ENCODE results near the gene DMXL1. TPM values are rescaled to one million over a fixed set of nuclear protein-coding genes. Genes with fewer than 3 reads are reported as not detected.

Gene DMXL1
- total and polyA plus RNA-seq, 4 experiments from 2014 or later = 10.3 to 37.9 (median 23.5) TPM

- Histone ChIP-seq H3K27me3 (ENCODE audit: insufficient read depth, low read length) (no peaks in the 10 kb centered on the region), H3K36me3 (ENCODE audit: insufficient read depth, low read length) (no peaks in the 10 kb centered on the region), H3K27ac (ENCODE audit: low read depth, low read length) (no peak overlapping the region), H3K4me1 (ENCODE audit: insufficient read depth, low read length) (no peaks in the 10 kb centered on the region), H3K9me3 (ENCODE audit: control insufficient read depth in 1 of 2, low read length in 2 of 2) (no peaks in the 10 kb centered on the region), H3K4me3 (ENCODE audit: low read length in 2 of 2) (no peak overlapping the region)
- Mint-ChIP-seq H3K4me1 (no peaks in the 10 kb centered on the region), H3K36me3 (peaks cover 51 to 68% of the 10 kb centered on the region in 2 donors), H3K9me3 (peaks cover 0 to 12% (median 3%) of the 10 kb centered on the region in 8 donors), H3K27ac (no peak overlapping the region), H3K27me3 (no peaks in the 10 kb centered on the region), H3K4me3 (no peak overlapping the region)
- ChIA-PET POLR2A (ENCODE audit: partially characterized antibody) (no interaction called here), CTCF (ENCODE audit: partially characterized antibody) (no interaction called here)
- intact Hi-C loops (cut with micrococcal nuclease) = no loop called here
- no peak for DNase-seq
Observed at GRCh38 chr5:119158144-119158543, 87.3 kb downstream of the DMXL1 start.

GRCh38 chr5:119161430-119161829 is 90.5 kb downstream of the DMXL1 start:
- Histone ChIP-seq H3K27ac (ENCODE audit: low read depth, low read length) (no peak overlapping the region), H3K9me3 (ENCODE audit: control insufficient read depth in 1 of 2, low read length in 2 of 2) (no peaks in the 10 kb centered on the region), H3K4me3 (ENCODE audit: low read length in 2 of 2) (no peak overlapping the region), H3K27me3 (ENCODE audit: insufficient read depth, low read length) (no peaks in the 10 kb centered on the region), H3K36me3 (ENCODE audit: insufficient read depth, low read length) (no peaks in the 10 kb centered on the region), H3K4me1 (ENCODE audit: insufficient read depth, low read length) (no peaks in the 10 kb centered on the region)
- no peaks in the 10 kb centered on the region for H3K27me3 Mint-ChIP-seq
- ChIA-PET POLR2A (ENCODE audit: partially characterized antibody) (no interaction called here), CTCF (ENCODE audit: partially characterized antibody) (interaction anchor here (1.1 kb wide), 1 partner anchor 273 kb away, joined by 3 read pairs; no protein-coding TSS in a partner anchor)
- H3K36me3 Mint-ChIP-seq = peaks cover 39 to 57% of the 10 kb centered on the region in 2 donors
- intact Hi-C loops (cut with micrococcal nuclease) = no loop called here
- H3K27ac Mint-ChIP-seq = no peak overlapping the region
- H3K4me3 Mint-ChIP-seq = no peak overlapping the region
- peaks cover 0 to 12% (median 3%) of the 10 kb centered on the region in 8 donors for H3K9me3 Mint-ChIP-seq
- DNase-seq = no peak
- H3K4me1 Mint-ChIP-seq = no peaks in the 10 kb centered on the region

- CTCF ChIA-PET (ENCODE audit: partially characterized antibody) = no interaction called here
- H3K36me3 Mint-ChIP-seq = peaks cover 24 to 36% of the 10 kb centered on the region in 2 donors
Observed at GRCh38 chr5:119166026-119166425, 95.1 kb downstream of the DMXL1 start.

GRCh38 chr5:119168401-119168800 is 97.5 kb downstream of the DMXL1 start:
- intact Hi-C loops (cut with micrococcal nuclease) = no loop called here
- Mint-ChIP-seq H3K27me3 (no peaks in the 10 kb centered on the region), H3K4me1 (peaks cover 3 to 7% (median 4%) of the 10 kb centered on the region in 4 donors), H3K9me3 (no peaks in the 10 kb centered on the region), H3K4me3 (no peak overlapping the region), H3K27ac (no peak overlapping the region), H3K36me3 (peaks cover 22 to 41% of the 10 kb centered on the region in 2 donors)
- no peak for DNase-seq
- H3K4me1 ChIP-seq (ENCODE audit: insufficient read depth, low read length) = peaks cover 13% of the 10 kb centered on the region
- no peaks in the 10 kb centered on the region for H3K36me3 ChIP-seq (ENCODE audit: insufficient read depth, low read length)
- no peak overlapping the region for H3K4me3 ChIP-seq (ENCODE audit: low read length in 2 of 2)
- H3K27ac ChIP-seq (ENCODE audit: low read depth, low read length) = no peak overlapping the region
- H3K27me3 ChIP-seq (ENCODE audit: insufficient read depth, low read length) = no peaks in the 10 kb centered on the region
- no peaks in the 10 kb centered on the region for H3K9me3 ChIP-seq (ENCODE audit: control insufficient read depth in 1 of 2, low read length in 2 of 2)
- CTCF ChIA-PET (ENCODE audit: partially characterized antibody) = interaction anchor here (0.8 kb wide), 1 partner anchor 180 kb away, joined by 5 read pairs; the partner anchor contains the start of gene DTWD2
- POLR2A ChIA-PET (ENCODE audit: partially characterized antibody) = interaction anchor here (1.1 kb wide), 1 partner anchor 97 kb away, joined by 3 read pairs; the partner anchor contains the start of gene DMXL1

More at GRCh38 chr5:119166026-119166425, 95.1 kb downstream of the DMXL1 start:
- POLR2A ChIA-PET (ENCODE audit: partially characterized antibody) = no interaction called here
- Histone ChIP-seq H3K36me3 (ENCODE audit: insufficient read depth, low read length) (no peaks in the 10 kb centered on the region), H3K9me3 (ENCODE audit: control insufficient read depth in 1 of 2, low read length in 2 of 2) (no peaks in the 10 kb centered on the region), H3K4me1 (ENCODE audit: insufficient read depth, low read length) (peaks cover 13% of the 10 kb centered on the region), H3K27me3 (ENCODE audit: insufficient read depth, low read length) (no peaks in the 10 kb centered on the region), H3K27ac (ENCODE audit: low read depth, low read length) (no peak overlapping the region), H3K4me3 (ENCODE audit: low read length in 2 of 2) (no peak overlapping the region)
- H3K27ac Mint-ChIP-seq = peak overlapping the region in 1 of 7 donors; percentile 22
- peaks cover 3 to 7% (median 4%) of the 10 kb centered on the region in 4 donors for H3K4me1 Mint-ChIP-seq
- DNase-seq = no peak
- intact Hi-C loops (cut with micrococcal nuclease) = no loop called here
- H3K4me3 Mint-ChIP-seq = no peak overlapping the region
- no peaks in the 10 kb centered on the region for H3K9me3 Mint-ChIP-seq
- no peaks in the 10 kb centered on the region for H3K27me3 Mint-ChIP-seq

GRCh38 chr5:119171686-119172085 is 100.8 kb downstream of the DMXL1 start:
- DNase-seq = no peak
- peaks cover 3 to 9% (median 5%) of the 10 kb centered on the region in 4 donors for H3K4me1 Mint-ChIP-seq
- no peaks in the 10 kb centered on the region for H3K9me3 Mint-ChIP-seq
- H3K27ac Mint-ChIP-seq = no peak overlapping the region
- peaks cover 14 to 37% of the 10 kb centered on the region in 2 donors for H3K36me3 Mint-ChIP-seq
- H3K36me3 ChIP-seq (ENCODE audit: insufficient read depth, low read length) = no peaks in the 10 kb centered on the region
- no peaks in the 10 kb centered on the region for H3K27me3 ChIP-seq (ENCODE audit: insufficient read depth, low read length)
- peaks cover 13% of the 10 kb centered on the region for H3K4me1 ChIP-seq (ENCODE audit: insufficient read depth, low read length)
- CTCF ChIA-PET (ENCODE audit: partially characterized antibody) = no interaction called here
- no peak overlapping the region for H3K4me3 Mint-ChIP-seq
- intact Hi-C loops (cut with micrococcal nuclease) = no loop called here
- POLR2A ChIA-PET (ENCODE audit: partially characterized antibody) = no interaction called here
- H3K4me3 ChIP-seq (ENCODE audit: low read length in 2 of 2) = no peak overlapping the region
- no peak overlapping the region for H3K27ac ChIP-seq (ENCODE audit: low read depth, low read length)
- no peaks in the 10 kb centered on the region for H3K27me3 Mint-ChIP-seq
- H3K9me3 ChIP-seq (ENCODE audit: control insufficient read depth in 1 of 2, low read length in 2 of 2) = no peaks in the 10 kb centered on the region

GRCh38 chr5:119174578-119175163 is 103.8 kb downstream of the DMXL1 start:
- CTCF ChIA-PET (ENCODE audit: partially characterized antibody) = no interaction called here
- H3K36me3 ChIP-seq (ENCODE audit: insufficient read depth, low read length) = no peaks in the 10 kb centered on the region

GRCh38 chr5:119176785-119177184 is 105.9 kb downstream of the DMXL1 start:
- no peak for DNase-seq
- no peaks in the 10 kb centered on the region for H3K4me1 ChIP-seq (ENCODE audit: insufficient read depth, low read length)
- H3K36me3 Mint-ChIP-seq = peaks cover 13 to 31% of the 10 kb centered on the region in 2 donors
- no peak overlapping the region for H3K4me3 ChIP-seq (ENCODE audit: low read length in 2 of 2)
- CTCF ChIA-PET (ENCODE audit: partially characterized antibody) = no interaction called here
- H3K27ac Mint-ChIP-seq = no peak overlapping the region
- no peak overlapping the region for H3K4me3 Mint-ChIP-seq
- no peaks in the 10 kb centered on the region for H3K27me3 ChIP-seq (ENCODE audit: insufficient read depth, low read length)
- no peaks in the 10 kb centered on the region for H3K9me3 ChIP-seq (ENCODE audit: control insufficient read depth in 1 of 2, low read length in 2 of 2)
- H3K27ac ChIP-seq (ENCODE audit: low read depth, low read length) = no peak overlapping the region
- no peaks in the 10 kb centered on the region for H3K36me3 ChIP-seq (ENCODE audit: insufficient read depth, low read length)
- H3K27me3 Mint-ChIP-seq = no peaks in the 10 kb centered on the region
- peaks cover 0 to 3% (median under 1%) of the 10 kb centered on the region in 4 donors for H3K4me1 Mint-ChIP-seq
- intact Hi-C loops (cut with micrococcal nuclease) = no loop called here
- POLR2A ChIA-PET (ENCODE audit: partially characterized antibody) = no interaction called here
- H3K9me3 Mint-ChIP-seq = no peaks in the 10 kb centered on the region

More at GRCh38 chr5:119174578-119175163, 103.8 kb downstream of the DMXL1 start:
- Mint-ChIP-seq H3K36me3 (peaks cover 19 to 45% of the 10 kb centered on the region in 2 donors), H3K27ac (peak overlapping the region in 3 of 7 donors; percentile 2 to 30 (median 22)), H3K9me3 (no peaks in the 10 kb centered on the region), H3K27me3 (no peaks in the 10 kb centered on the region), H3K4me1 (peaks cover 0 to 4% (median under 1%) of the 10 kb centered on the region in 4 donors), H3K4me3 (no peak overlapping the region)
- intact Hi-C loops (cut with micrococcal nuclease) = no loop called here
- Histone ChIP-seq H3K9me3 (ENCODE audit: control insufficient read depth in 1 of 2, low read length in 2 of 2) (no peaks in the 10 kb centered on the region), H3K27me3 (ENCODE audit: insufficient read depth, low read length) (no peaks in the 10 kb centered on the region), H3K27ac (ENCODE audit: low read depth, low read length) (no peak overlapping the region), H3K4me1 (ENCODE audit: insufficient read depth, low read length) (no peaks in the 10 kb centered on the region), H3K4me3 (ENCODE audit: low read length in 2 of 2) (no peak overlapping the region)
- POLR2A ChIA-PET (ENCODE audit: partially characterized antibody) = no interaction called here
- no peak for DNase-seq
